OCI-LY7 (cell line): Measurements from ENCODE around the gene COG4. TPM values are rescaled to one million over a fixed set of nuclear protein-coding genes. Genes with fewer than 3 reads are reported as not detected.

Experiments
- BruUV-seq: library from RNA; stranded (reverse); fragments of 400-500 nt; replicated peaks from 2 replicates; lab custom pipeline; 2021; lab: Mats Ljungman, UMichigan
- CTCF ChIA-PET: fragments of 300-600 bp; sonication (Branson Sonifier 250); formaldehyde crosslinking; loops from one replicate; lab custom pipeline; 2022; ENCODE audit warnings: antibody characterized with exemption; ENCODE audit not compliant: unreplicated experiment; lab: Charles Lee
- POLR2A ChIA-PET: fragments of 300-600 bp; sonication (Branson Sonifier 250); formaldehyde crosslinking; loops from one replicate; lab custom pipeline; 2022; ENCODE audit warnings: antibody characterized with exemption; lab: Charles Lee
- DNase-seq: peaks from one replicate; pipeline ENCODE4 v3.0.0-alpha.2; 2015; ENCODE audit warnings: low spot score
- H2AFZ ChIP-seq: fragments of 200-600 bp; sonication (generic), shearing (Covaris generic); 2 replicates; pipeline ENCODE4 v1.6.1; 2014; ENCODE audit warnings: mild to moderate bottlenecking, antibody characterized with exemption, low read length, moderate library complexity
- H3K27ac ChIP-seq: fragments of 200-600 bp; sonication (generic); 2 replicates; pipeline ENCODE4 v1.5.1; 2014; ENCODE audit warnings: mixed run types, low read depth, mild to moderate bottlenecking, moderate library complexity, low read length, inconsistent platforms; ENCODE audit not compliant: poor library complexity, severe bottlenecking
- H3K36me3 ChIP-seq: fragments of 200-600 bp; sonication (generic); 2 replicates; pipeline ENCODE4 v1.6.1; 2014; ENCODE audit warnings: mild to moderate bottlenecking, antibody characterized with exemption, low read length, moderate library complexity, mixed read lengths; ENCODE audit not compliant: insufficient read depth
- H3K4me1 ChIP-seq: fragments of 200-600 bp; sonication (generic); 2 replicates; pipeline ENCODE4 v1.5.1; 2014; ENCODE audit warnings: mild to moderate bottlenecking, low read length; ENCODE audit not compliant: insufficient read depth, poor library complexity, severe bottlenecking
- H3K4me2 ChIP-seq: fragments of 200-600 bp; sonication (generic); 2 replicates; pipeline ENCODE4 v1.6.1; 2014; ENCODE audit warnings: mild to moderate bottlenecking, low read length
- H3K4me3 ChIP-seq: fragments of 200-600 bp; sonication (generic); 2 replicates; pipeline ENCODE4 v1.5.1; 2014; ENCODE audit warnings: mild to moderate bottlenecking, low read depth, low read length; ENCODE audit not compliant: poor library complexity, severe bottlenecking
- H3K79me2 ChIP-seq: fragments of 200-600 bp; sonication (generic); 2 replicates; pipeline ENCODE4 v1.6.1; 2016; ENCODE audit warnings: low read depth, mild to moderate bottlenecking, low read length, moderate library complexity, mixed read lengths; ENCODE audit not compliant: insufficient read depth
- H3K9me2 ChIP-seq: fragments of 200-600 bp; sonication (generic); 2 replicates; pipeline ENCODE4 v1.6.1; 2016; ENCODE audit warnings: mild to moderate bottlenecking, low read length, mixed read lengths; ENCODE audit not compliant: insufficient read depth
- H3K9me3 ChIP-seq: fragments of 200-600 bp; sonication (generic); 2 replicates; pipeline ENCODE4 v1.6.1; 2014; ENCODE audit warnings: mild to moderate bottlenecking, mixed run types, low read length, mixed read lengths
- H4K20me1 ChIP-seq: fragments of 200-600 bp; sonication (generic); 2 replicates; pipeline ENCODE4 v1.6.1; 2014; ENCODE audit warnings: mild to moderate bottlenecking, antibody characterized with exemption, low read length, moderate library complexity, mixed read lengths; ENCODE audit not compliant: insufficient read depth
- EZH2phosphoT487 ChIP-seq: fragments of 200-600 bp; sonication (generic); IDR thresholded peaks from 2 replicates; pipeline ENCODE4 v1.6.1; 2018; ENCODE audit warnings: low read depth, borderline replicate concordance, mild to moderate bottlenecking, mixed run types, antibody characterized with exemption, low read length, moderate library complexity, mixed read lengths
- intact Hi-C: fragments of 100-400 bp; cut with micrococcal nuclease; formaldehyde crosslinking; loops from one replicate; pipeline ENCODE4 v1.10.0; 2022; ENCODE audit not compliant: unreplicated experiment
- total RNA-seq, 2 experiments: library from RNA; depleted of rRNA in 1 of 2; stranded (reverse); fragments of >200 nt in 1 of 2; shearing (Covaris generic) in 1 of 2; gene quantifications; 2 replicates each; pipeline ENCODE4 v1.2.3, GENCODE V29; 2014 to 2022
- TF ChIP-seq, protein P1 (sequence below): fragments of 200-600 bp; sonication (generic); conservative IDR thresholded peaks from 2 replicates; pipeline ENCODE4 v1.5.1; 2014; ENCODE audit warnings: mild to moderate bottlenecking, antibody characterized with exemption, low read length, moderate library complexity, mixed read lengths

COG4 gene
- total RNA-seq, 2 experiments from 2014 or later, result 48.8 to 100 TPM

DNA sequence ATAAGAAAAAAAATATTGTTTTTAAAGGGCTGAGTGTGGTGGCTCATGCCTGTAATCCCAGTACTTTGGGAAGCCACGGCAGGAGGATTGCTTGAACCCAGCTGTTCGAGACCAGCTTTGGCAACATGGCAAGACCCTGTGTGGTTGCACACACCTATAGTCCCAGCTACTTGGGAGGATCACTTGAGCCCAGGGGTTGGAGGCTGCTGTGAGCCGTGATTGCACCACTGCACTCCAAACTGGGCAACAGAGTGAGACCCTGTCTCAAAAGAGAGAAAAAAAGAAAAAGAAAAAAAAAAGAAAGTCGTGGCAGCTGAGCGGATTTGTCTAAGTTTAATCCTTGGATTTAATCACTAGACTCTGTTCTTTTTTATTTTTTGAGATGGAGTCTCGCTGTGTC, 75.3 kb downstream of the COG4 start:
- no peak for DNase-seq
- Histone ChIP-seq H3K4me2 (no peak overlapping the region), H3K36me3 (no peaks in the 10 kb centered on the region), H2AFZ (no peak overlapping the region), H3K9me2 (no peaks in the 10 kb centered on the region), H3K4me1 (peaks cover 9% of the 10 kb centered on the region), H3K4me3 (no peak overlapping the region), H3K27ac (no peak overlapping the region), H3K79me2 (no peaks in the 10 kb centered on the region), H3K9me3 (no peaks in the 10 kb centered on the region), H4K20me1 (no peaks in the 10 kb centered on the region)
- no peak for TF ChIP-seq EZH2phosphoT487
- TF ChIP-seq, protein P1, sequence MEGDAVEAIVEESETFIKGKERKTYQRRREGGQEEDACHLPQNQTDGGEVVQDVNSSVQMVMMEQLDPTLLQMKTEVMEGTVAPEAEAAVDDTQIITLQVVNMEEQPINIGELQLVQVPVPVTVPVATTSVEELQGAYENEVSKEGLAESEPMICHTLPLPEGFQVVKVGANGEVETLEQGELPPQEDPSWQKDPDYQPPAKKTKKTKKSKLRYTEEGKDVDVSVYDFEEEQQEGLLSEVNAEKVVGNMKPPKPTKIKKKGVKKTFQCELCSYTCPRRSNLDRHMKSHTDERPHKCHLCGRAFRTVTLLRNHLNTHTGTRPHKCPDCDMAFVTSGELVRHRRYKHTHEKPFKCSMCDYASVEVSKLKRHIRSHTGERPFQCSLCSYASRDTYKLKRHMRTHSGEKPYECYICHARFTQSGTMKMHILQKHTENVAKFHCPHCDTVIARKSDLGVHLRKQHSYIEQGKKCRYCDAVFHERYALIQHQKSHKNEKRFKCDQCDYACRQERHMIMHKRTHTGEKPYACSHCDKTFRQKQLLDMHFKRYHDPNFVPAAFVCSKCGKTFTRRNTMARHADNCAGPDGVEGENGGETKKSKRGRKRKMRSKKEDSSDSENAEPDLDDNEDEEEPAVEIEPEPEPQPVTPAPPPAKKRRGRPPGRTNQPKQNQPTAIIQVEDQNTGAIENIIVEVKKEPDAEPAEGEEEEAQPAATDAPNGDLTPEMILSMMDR, result no peak
- intact Hi-C loops, result no loop called here
- ChIA-PET CTCF (no interaction called here), POLR2A (interaction anchor here (2.3 kb wide), 1 partner anchor 8 kb away, joined by 8 read pairs; no protein-coding TSS in a partner anchor)
- BruUV-seq, result no TSS peak

DNA sequence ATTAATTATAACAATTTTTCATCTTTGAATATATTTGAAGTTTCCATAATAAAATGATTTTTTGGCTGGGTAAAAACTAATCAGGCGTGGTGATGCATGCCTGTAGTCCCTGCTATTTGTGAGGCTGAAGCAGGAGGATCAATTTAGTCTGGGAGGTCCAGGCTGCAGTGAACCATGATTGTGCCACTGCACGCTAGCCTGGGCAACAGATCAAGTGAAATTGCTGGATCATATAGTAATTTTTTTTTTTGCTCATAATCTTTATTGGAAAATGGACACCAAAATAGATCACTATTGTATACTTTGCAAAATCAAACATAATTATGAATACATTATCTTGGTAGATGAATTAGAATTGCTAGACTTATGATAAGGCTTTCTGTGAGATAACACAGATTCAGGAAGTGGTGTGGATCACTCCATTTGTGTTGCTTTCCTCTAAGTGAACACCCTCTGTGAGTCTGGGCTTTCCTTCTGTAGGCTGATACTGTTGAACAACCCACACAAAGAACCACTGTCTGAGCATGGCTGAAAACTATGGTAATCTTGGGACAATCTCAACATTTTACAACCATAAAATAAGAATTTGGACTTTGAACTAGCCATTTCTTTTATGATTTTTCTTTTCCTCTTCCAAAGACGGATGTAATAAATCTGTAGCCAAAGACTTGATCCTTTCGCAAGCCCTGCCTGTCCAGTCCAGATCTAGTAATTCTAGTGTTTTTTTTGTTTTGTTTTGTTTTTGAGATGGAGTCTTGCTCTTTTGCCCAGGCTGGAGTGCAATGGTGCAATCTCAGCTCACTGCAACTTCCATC, 78.9 kb downstream of the COG4 start:
- Histone ChIP-seq H3K4me3 (no peak overlapping the region), H3K9me3 (no peaks in the 10 kb centered on the region), H3K9me2 (no peaks in the 10 kb centered on the region), H3K79me2 (no peaks in the 10 kb centered on the region), H3K27ac (no peak overlapping the region), H3K4me1 (peaks cover 17% of the 10 kb centered on the region), H3K36me3 (no peaks in the 10 kb centered on the region), H4K20me1 (no peaks in the 10 kb centered on the region), H2AFZ (0 out of 2 replicates have a peak overlapping the region, but pooled peaks have one; percentile 10), H3K4me2 (no peak overlapping the region)
- ChIA-PET POLR2A (no interaction called here), CTCF (interaction anchor here (1.1 kb wide), 1 partner anchor 12 kb away, joined by 3 read pairs; no protein-coding TSS in a partner anchor)
- intact Hi-C loops, result no loop called here
- TF ChIP-seq EZH2phosphoT487, result no peak
- BruUV-seq, result no TSS peak
- no peak for DNase-seq

DNA sequence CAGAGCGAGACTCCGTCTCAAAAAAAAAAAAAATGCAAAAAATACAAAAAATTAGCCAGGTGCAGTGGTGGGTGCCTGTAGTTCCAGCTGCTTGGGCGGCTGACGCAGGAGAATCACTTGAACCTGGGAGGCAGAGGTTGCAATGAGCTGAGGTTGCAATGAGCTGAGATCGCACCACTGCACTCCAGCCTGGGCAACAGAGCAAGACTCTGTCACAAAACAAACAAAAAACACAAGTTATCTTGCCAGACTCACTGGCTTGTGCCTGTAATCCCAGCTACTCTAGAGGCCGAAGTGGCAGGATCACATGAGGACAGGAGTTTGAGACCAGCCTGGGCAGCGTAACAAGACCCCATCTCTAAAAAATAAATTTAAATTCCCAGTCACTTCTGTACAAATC, 81.0 kb downstream of the COG4 start:
- Histone ChIP-seq H3K4me2 (no peak overlapping the region), H3K4me1 (peaks cover 16% of the 10 kb centered on the region), H3K9me2 (no peaks in the 10 kb centered on the region), H2AFZ (no peak overlapping the region), H3K27ac (no peak overlapping the region), H3K4me3 (no peak overlapping the region), H3K9me3 (no peaks in the 10 kb centered on the region), H4K20me1 (no peaks in the 10 kb centered on the region), H3K79me2 (peaks cover 12% of the 10 kb centered on the region), H3K36me3 (no peaks in the 10 kb centered on the region)
- BruUV-seq, result no TSS peak
- no peak for TF ChIP-seq EZH2phosphoT487
- TF ChIP-seq, protein P1, result no peak
- no peak for DNase-seq
- intact Hi-C loops, result no loop called here
- ChIA-PET CTCF (no interaction called here), POLR2A (interaction anchor here (1.2 to 2.0 kb wide), 2 partner anchors 11 to 22 kb away, joined by 3 to 11 read pairs; partner anchors contain the start of gene FCSK)
